HG02884 (cell line): Measurements from ENCODE around the gene POM121C.
"Not testable (repeated sequence)": the region's sequence is repeated elsewhere in the genome, so short reads cannot be mapped to it uniquely, and the experiment has no call there.

Source experiments
- ATAC-seq: cut with Tn5 transposase; IDR thresholded peaks from one replicate; pipeline ENCODE4 v1.9.1; 2021; ENCODE audit warnings: mild to moderate bottlenecking, moderate library complexity; ENCODE audit not compliant: unreplicated experiment

The POM121C gene

GRCh38 chr7:75397865-75398264, 88.2 kb downstream of the POM121C start:
- not testable (repeated sequence) for ATAC-seq

- ATAC-seq: not testable (repeated sequence)
Observed at GRCh38 chr7:75395329-75395728, 90.8 kb downstream of the POM121C start, which contains the start of gene TRIM73. TSS of gene TRIM73 (plus strand) at chr7:75395629. CDS start at chr7:75398934, 3,305 bp downstream.

GRCh38 chr7:75393194-75393593, 92.9 kb downstream of the POM121C start:
- ATAC-seq: not testable (repeated sequence)

- not testable (repeated sequence) for ATAC-seq
Observed at GRCh38 chr7:75374519-75375317, 111.4 kb downstream of the POM121C start.

DNA sequence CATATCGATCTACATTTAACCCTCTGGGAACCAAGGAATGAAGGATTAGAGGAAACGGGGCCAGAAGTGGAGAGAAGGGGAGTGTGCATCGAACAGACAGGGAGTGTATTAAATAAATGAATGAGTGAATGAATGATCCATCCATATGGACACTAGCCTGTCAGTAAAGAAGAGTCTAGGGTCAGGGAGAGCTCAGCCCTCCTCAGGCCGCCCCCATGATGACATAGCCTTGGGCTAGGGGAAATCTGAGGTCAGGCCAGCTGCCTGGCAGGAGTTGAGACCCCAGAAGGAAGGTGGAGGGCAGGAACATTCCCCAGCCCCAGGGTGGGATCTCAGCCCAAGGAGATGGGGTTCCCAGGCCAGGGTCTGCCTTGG, 112.0 kb downstream of the POM121C start:
- ATAC-seq: not testable (repeated sequence)

GRCh38 chr7:75367313-75367712, 118.8 kb downstream of the POM121C start:
- not testable (repeated sequence) for ATAC-seq
